GM12878 (cell line): ENCODE data around the gene SALL4. TPM values are rescaled to one million over a fixed set of nuclear protein-coding genes. Genes with fewer than 3 reads are reported as not detected.

ENCODE experiments used
- ATAC-seq: fragments of 200-7000 bp; cut with Tn5 transposase; 3 replicates; pipeline ENCODE4 v1.9.1; 2020; ENCODE audit warnings: mild to moderate bottlenecking, moderate library complexity
- BruUV-seq: library from RNA; stranded (reverse); fragments of 400-500 nt; replicated peaks from 2 replicates; lab custom pipeline; 2021; lab: Mats Ljungman, UMichigan
- CTCF ChIA-PET: fragments of 300-600 bp; sonication (Branson Sonifier 250); formaldehyde crosslinking; extraction: SDS; loops from one replicate; lab custom pipeline; 2021; ENCODE audit warnings: inconsistent platforms; lab: Yijun Ruan, JAX
- POLR2A ChIA-PET: fragments of 350-600 bp; formaldehyde crosslinking; extraction: SDS; loops from one replicate; lab custom pipeline; 2021; ENCODE audit warnings: inconsistent platforms; lab: Charles Lee
- RAD21 ChIA-PET: fragments of 300-600 bp; sonication (Branson Sonifier 250); formaldehyde crosslinking; loops from one replicate; lab custom pipeline; 2023; ENCODE audit warnings: antibody characterized with exemption; ENCODE audit not compliant: unreplicated experiment; lab: Charles Lee
- SMC1A ChIA-PET: fragments of 300-600 bp; sonication (Branson Sonifier 250); formaldehyde crosslinking; loops from one replicate; lab custom pipeline; 2023; ENCODE audit not compliant: unreplicated experiment, uncharacterized antibody; lab: Charles Lee
- DNase-seq: peaks from one replicate; pipeline ENCODE4 v3.0.0-alpha.2; 2011; ENCODE audit warnings: low read depth, low spot score
- FAIRE-seq: peaks from 3 replicates; lab custom pipeline; 2011; peaks lifted over from hg19 to GRCh38; lab: Jason Lieb, UNC
- H2AFZ ChIP-seq: 2 replicates; pipeline ENCODE4 v1.6.0; 2011; ENCODE audit warnings: low read depth, low read length, control low read depth; ENCODE audit not compliant: control insufficient read depth
- H3K27ac ChIP-seq: 2 replicates; pipeline ENCODE4 v1.5.1; 2011; ENCODE audit warnings: control low read depth; ENCODE audit not compliant: control insufficient read depth, insufficient read depth
- H3K27me3 ChIP-seq, 2 experiments: replicated peaks in 1 of 2; 2 replicates each; pipeline versions ENCODE4 v1.6.0 to v1.6.1; 2011; ENCODE audit warnings: low read length in 1 of 2; ENCODE audit not compliant: control insufficient read depth in 2 of 2, insufficient read depth in 2 of 2
- H3K36me3 ChIP-seq, 2 experiments: 2 replicates each; pipeline ENCODE4 v1.5.1; 2011; ENCODE audit warnings: low read length in 1 of 2; ENCODE audit not compliant: control insufficient read depth in 2 of 2, insufficient read depth in 2 of 2
- H3K4me1 ChIP-seq: 2 replicates; pipeline ENCODE4 v1.6.1; 2011; ENCODE audit warnings: mild to moderate bottlenecking, low read length, moderate library complexity, mixed read lengths; ENCODE audit not compliant: control insufficient read depth, insufficient read depth
- H3K4me2 ChIP-seq: 2 replicates; pipeline ENCODE4 v1.6.0; 2011; ENCODE audit warnings: control low read depth; ENCODE audit not compliant: control insufficient read depth, insufficient read depth
- H3K4me3 ChIP-seq: fragments of 200-600 bp; sonication (generic); 2 replicates; pipeline ENCODE4 v1.5.1; 2016
- H3K79me2 ChIP-seq: 2 replicates; pipeline ENCODE4 v1.6.0; 2011; ENCODE audit warnings: low read length; ENCODE audit not compliant: control insufficient read depth, insufficient read depth
- H3K9ac ChIP-seq: 2 replicates; pipeline ENCODE4 v1.8.0; 2011; ENCODE audit warnings: low read length, control low read depth, mixed read lengths; ENCODE audit not compliant: control insufficient read depth, insufficient read depth
- H3K9me3 ChIP-seq: replicated peaks from 3 replicates; pipeline ENCODE4 v1.5.1; 2011; ENCODE audit warnings: mild to moderate bottlenecking, low read length; ENCODE audit not compliant: control insufficient read depth, insufficient read depth
- H4K20me1 ChIP-seq: 2 replicates; pipeline ENCODE4 v1.6.0; 2011; ENCODE audit not compliant: control insufficient read depth, insufficient read depth
- EED ChIP-seq: sonication (generic); IDR thresholded peaks from 2 replicates; pipeline ENCODE4 v1.6.1; 2016; ENCODE audit warnings: antibody characterized with exemption, low read depth
- JUNB ChIP-seq: IDR thresholded peaks from 2 replicates; pipeline ENCODE4 v1.6.1; 2016; ENCODE audit warnings: antibody characterized with exemption, mild to moderate bottlenecking
- MEF2A ChIP-seq: IDR thresholded peaks from 2 replicates; pipeline ENCODE4 v1.6.1; 2011; ENCODE audit warnings: low read depth, mild to moderate bottlenecking, low read length, moderate library complexity; ENCODE audit not compliant: insufficient read depth
- NFIC ChIP-seq: IDR thresholded peaks from 2 replicates; pipeline ENCODE4 v1.6.1; 2012; ENCODE audit warnings: low read depth, mild to moderate bottlenecking, inconsistent platforms, low read length, moderate library complexity
- WGBS: methylation state at CpG from one replicate; pipeline ENCODE4 v1.1.6; 2016; ENCODE audit warnings: low lambda C conversion rate; ENCODE audit not compliant: insufficient replicate concordance, insufficient coverage; ENCODE audit errors: missing lambda C conversion rate; 5-methylcytosine and 5-hydroxymethylcytosine counted together
- in situ Hi-C: fragments of 300-500 bp; cut with MboI; formaldehyde crosslinking; loops from 9 replicates; pipeline ENCODE4 v1.14.3; 2018; ENCODE audit warnings: mixed read lengths
- intact Hi-C: fragments of 100-400 bp; cut with micrococcal nuclease; formaldehyde crosslinking; loops from one replicate; pipeline ENCODE4 v1.14.2; 2022; ENCODE audit not compliant: unreplicated experiment
- polyA plus RNA-seq, 11 experiments: library from polyadenylated mRNA; depleted of rRNA in 4 of 11; unstranded in 6 of 11; stranded (reverse) in 5 of 11; fragments of >200 nt; fragmentation: Nextera tagmentation in 4 of 11; fragmentation: Illumina TruSeq in 1 of 11; extraction: Ambion mirVana in 4 of 11; extraction: Trizol in 1 of 11; gene quantifications; 1 replicate in 1 of 11; 2 replicates in 10 of 11; pipeline versions ENCODE4 v1.2.1 to v1.2.3, GENCODE V29; 2011 to 2016; ENCODE audit warnings: inconsistent platforms in 2 of 11, missing spikeins in 2 of 11, low read depth in 1 of 11
- total RNA-seq, 4 experiments: library from RNA; depleted of rRNA in 3 of 4; stranded (reverse); fragments of >200 nt in 3 of 4; fragmentation: Illumina TruSeq in 1 of 4; extraction: Trizol in 1 of 4; gene quantifications; 2 replicates each; pipeline versions ENCODE4 v1.2.1 to v1.2.3, GENCODE V29; 2013 to 2021
- TF ChIP-seq, protein P1 (sequence below): IDR thresholded peaks from 2 replicates; pipeline ENCODE4 v1.6.1; 2012; ENCODE audit warnings: improper control_type of control experiment, low read depth, low read length; ENCODE audit not compliant: insufficient replicate concordance
- TF ChIP-seq, protein P2 (sequence below): fragments of 450-650 bp; formaldehyde crosslinking; IDR thresholded peaks from 2 replicates; pipeline ENCODE4 v1.4.0; 2020; ENCODE audit warnings: mild to moderate bottlenecking, moderate library complexity
- TF ChIP-seq, protein P3 (sequence below): IDR thresholded peaks from 2 replicates; pipeline ENCODE4 v1.6.1; 2012; ENCODE audit warnings: low read length, inconsistent platforms
- TF ChIP-seq, protein P4 (sequence below): IDR thresholded peaks from 2 replicates; pipeline ENCODE4 v1.6.1; 2011; ENCODE audit warnings: low read depth, low read length, improper control_type of control experiment, borderline replicate concordance

The SALL4 gene
- total and polyA plus RNA-seq, 10 of the 15 experiments (the other 5 are each of a cell fraction or from before 2014, with no cell fraction given) = 0.08 to 1.1 (median 0.23) TPM; not detected in 7

DNA sequence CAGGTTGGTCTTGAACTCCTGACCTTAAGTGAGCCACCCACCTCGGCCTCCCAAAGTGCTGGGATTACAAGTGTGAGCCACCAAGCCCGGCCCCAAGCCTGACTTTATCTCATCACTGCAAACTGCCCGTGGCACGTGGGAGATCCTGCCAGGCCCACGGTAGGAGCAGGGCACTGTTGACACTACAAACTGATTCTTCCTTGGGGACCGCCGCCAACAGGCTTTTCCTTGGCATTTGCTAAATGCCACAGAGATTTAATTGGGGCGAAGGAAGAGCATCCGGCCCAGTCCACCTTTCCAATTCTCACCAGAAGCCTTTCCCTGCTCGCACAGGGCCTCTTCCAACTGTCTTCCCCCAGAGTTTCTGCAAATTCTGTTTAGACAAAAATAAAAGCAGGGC, 45.1 kb downstream of the SALL4 start (continued):
- TF ChIP-seq, protein P1, sequence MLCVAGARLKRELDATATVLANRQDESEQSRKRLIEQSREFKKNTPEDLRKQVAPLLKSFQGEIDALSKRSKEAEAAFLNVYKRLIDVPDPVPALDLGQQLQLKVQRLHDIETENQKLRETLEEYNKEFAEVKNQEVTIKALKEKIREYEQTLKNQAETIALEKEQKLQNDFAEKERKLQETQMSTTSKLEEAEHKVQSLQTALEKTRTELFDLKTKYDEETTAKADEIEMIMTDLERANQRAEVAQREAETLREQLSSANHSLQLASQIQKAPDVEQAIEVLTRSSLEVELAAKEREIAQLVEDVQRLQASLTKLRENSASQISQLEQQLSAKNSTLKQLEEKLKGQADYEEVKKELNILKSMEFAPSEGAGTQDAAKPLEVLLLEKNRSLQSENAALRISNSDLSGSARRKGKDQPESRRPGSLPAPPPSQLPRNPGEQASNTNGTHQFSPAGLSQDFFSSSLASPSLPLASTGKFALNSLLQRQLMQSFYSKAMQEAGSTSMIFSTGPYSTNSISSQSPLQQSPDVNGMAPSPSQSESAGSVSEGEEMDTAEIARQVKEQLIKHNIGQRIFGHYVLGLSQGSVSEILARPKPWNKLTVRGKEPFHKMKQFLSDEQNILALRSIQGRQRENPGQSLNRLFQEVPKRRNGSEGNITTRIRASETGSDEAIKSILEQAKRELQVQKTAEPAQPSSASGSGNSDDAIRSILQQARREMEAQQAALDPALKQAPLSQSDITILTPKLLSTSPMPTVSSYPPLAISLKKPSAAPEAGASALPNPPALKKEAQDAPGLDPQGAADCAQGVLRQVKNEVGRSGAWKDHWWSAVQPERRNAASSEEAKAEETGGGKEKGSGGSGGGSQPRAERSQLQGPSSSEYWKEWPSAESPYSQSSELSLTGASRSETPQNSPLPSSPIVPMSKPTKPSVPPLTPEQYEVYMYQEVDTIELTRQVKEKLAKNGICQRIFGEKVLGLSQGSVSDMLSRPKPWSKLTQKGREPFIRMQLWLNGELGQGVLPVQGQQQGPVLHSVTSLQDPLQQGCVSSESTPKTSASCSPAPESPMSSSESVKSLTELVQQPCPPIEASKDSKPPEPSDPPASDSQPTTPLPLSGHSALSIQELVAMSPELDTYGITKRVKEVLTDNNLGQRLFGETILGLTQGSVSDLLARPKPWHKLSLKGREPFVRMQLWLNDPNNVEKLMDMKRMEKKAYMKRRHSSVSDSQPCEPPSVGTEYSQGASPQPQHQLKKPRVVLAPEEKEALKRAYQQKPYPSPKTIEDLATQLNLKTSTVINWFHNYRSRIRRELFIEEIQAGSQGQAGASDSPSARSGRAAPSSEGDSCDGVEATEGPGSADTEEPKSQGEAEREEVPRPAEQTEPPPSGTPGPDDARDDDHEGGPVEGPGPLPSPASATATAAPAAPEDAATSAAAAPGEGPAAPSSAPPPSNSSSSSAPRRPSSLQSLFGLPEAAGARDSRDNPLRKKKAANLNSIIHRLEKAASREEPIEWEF = no peak

DNA sequence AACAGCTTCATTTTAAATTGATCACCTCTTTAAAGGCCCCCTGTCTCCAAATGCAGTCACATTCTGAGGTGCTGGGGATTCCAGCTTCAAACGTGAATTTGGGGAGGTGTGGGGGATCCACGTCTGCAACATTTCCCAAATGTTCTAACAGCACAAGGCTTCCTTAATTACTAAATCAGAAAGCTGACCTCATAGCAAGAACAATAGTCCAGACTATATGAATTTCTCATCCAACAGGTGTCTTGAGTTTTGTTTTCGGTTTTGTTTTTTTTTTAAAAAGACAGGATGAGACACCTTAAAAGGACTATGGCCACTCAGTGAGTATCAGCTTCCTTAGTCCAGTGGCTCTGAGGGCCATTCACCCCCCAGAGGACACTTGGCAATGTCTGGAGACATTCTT, 45.7 kb downstream of the SALL4 start:
- no peaks in the 10 kb centered on the region for H3K9me3 ChIP-seq
- SMC1A ChIA-PET = interaction anchor here (0.6 kb wide), 1 partner anchor 36 kb away, joined by 3 read pairs; no protein-coding TSS in a partner anchor
- H3K4me2 ChIP-seq = peak overlapping the region; percentile 17; the same call in 1 of the 2 replicates
- ATAC-seq (peak; percentile 86), FAIRE-seq (peak; percentile 76), DNase-seq (no peak)
- H3K36me3 ChIP-seq = no peaks in the 10 kb centered on the region
- H2AFZ ChIP-seq = no peak overlapping the region
- POLR2A ChIA-PET = no interaction called here
- CTCF ChIA-PET = interaction anchor here (0.8 kb wide), 1 partner anchor 268 kb away, joined by 3 read pairs; no protein-coding TSS in a partner anchor
- 2% methylated on average over 3 of the region's 3 CpGs for WGBS
- no peaks in the 10 kb centered on the region for H3K79me2 ChIP-seq
- no peak overlapping the region for H3K4me3 ChIP-seq
- intact Hi-C loops = no loop called here
- no peaks in the 10 kb centered on the region for H4K20me1 ChIP-seq
- no peak overlapping the region for H3K27ac ChIP-seq
- TF ChIP-seq, protein P2, sequence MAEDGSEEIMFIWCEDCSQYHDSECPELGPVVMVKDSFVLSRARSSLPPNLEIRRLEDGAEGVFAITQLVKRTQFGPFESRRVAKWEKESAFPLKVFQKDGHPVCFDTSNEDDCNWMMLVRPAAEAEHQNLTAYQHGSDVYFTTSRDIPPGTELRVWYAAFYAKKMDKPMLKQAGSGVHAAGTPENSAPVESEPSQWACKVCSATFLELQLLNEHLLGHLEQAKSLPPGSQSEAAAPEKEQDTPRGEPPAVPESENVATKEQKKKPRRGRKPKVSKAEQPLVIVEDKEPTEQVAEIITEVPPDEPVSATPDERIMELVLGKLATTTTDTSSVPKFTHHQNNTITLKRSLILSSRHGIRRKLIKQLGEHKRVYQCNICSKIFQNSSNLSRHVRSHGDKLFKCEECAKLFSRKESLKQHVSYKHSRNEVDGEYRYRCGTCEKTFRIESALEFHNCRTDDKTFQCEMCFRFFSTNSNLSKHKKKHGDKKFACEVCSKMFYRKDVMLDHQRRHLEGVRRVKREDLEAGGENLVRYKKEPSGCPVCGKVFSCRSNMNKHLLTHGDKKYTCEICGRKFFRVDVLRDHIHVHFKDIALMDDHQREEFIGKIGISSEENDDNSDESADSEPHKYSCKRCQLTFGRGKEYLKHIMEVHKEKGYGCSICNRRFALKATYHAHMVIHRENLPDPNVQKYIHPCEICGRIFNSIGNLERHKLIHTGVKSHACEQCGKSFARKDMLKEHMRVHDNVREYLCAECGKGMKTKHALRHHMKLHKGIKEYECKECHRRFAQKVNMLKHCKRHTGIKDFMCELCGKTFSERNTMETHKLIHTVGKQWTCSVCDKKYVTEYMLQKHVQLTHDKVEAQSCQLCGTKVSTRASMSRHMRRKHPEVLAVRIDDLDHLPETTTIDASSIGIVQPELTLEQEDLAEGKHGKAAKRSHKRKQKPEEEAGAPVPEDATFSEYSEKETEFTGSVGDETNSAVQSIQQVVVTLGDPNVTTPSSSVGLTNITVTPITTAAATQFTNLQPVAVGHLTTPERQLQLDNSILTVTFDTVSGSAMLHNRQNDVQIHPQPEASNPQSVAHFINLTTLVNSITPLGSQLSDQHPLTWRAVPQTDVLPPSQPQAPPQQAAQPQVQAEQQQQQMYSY (CRISPR knock-in tag) = no peak
- TF ChIP-seq EED (peak; percentile 81), NFIC (peak; percentile 61; the same call in 1 of the 2 replicates), MEF2A (0 out of 2 replicates have a peak, but pooled peaks have one; percentile 15), JUNB (peak; percentile 82)
- TF ChIP-seq, protein P3, sequence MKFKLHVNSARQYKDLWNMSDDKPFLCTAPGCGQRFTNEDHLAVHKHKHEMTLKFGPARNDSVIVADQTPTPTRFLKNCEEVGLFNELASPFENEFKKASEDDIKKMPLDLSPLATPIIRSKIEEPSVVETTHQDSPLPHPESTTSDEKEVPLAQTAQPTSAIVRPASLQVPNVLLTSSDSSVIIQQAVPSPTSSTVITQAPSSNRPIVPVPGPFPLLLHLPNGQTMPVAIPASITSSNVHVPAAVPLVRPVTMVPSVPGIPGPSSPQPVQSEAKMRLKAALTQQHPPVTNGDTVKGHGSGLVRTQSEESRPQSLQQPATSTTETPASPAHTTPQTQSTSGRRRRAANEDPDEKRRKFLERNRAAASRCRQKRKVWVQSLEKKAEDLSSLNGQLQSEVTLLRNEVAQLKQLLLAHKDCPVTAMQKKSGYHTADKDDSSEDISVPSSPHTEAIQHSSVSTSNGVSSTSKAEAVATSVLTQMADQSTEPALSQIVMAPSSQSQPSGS = peak; percentile 49; the same call in 1 of the 2 replicates
- TF ChIP-seq, protein P4, sequence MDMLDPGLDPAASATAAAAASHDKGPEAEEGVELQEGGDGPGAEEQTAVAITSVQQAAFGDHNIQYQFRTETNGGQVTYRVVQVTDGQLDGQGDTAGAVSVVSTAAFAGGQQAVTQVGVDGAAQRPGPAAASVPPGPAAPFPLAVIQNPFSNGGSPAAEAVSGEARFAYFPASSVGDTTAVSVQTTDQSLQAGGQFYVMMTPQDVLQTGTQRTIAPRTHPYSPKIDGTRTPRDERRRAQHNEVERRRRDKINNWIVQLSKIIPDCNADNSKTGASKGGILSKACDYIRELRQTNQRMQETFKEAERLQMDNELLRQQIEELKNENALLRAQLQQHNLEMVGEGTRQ = no peak
- in situ Hi-C loops = no loop called here
- no peaks in the 10 kb centered on the region for H3K4me1 ChIP-seq
- no TSS peak for BruUV-seq
- no peaks in the 10 kb centered on the region for H3K27me3 ChIP-seq
- H3K9ac ChIP-seq = no peak overlapping the region
- RAD21 ChIA-PET = no interaction called here
